ENCODE results near the gene GID8. TPM values are rescaled to one million over a fixed set of nuclear protein-coding genes. Genes with fewer than 3 reads are reported as not detected.

Gene GID8
- total and polyA plus RNA-seq, 2 donors from 2014 or later: 16.4 to 37.3 TPM

- Histone ChIP-seq H3K27me3 (ENCODE audit: control insufficient read depth, insufficient read depth, low read length) (peaks cover 9% of the 10 kb centered on the region), H3K4me3 (ENCODE audit: low read length in 3 of 3) (no peak overlapping the region), H3K4me1 (ENCODE audit: control insufficient read depth in 2 of 3, insufficient read depth in 2 of 3, low read depth in 1 of 3, low read length in 3 of 3) (peaks cover 0 to 2% (median 0%) of the 10 kb centered on the region in 3 donors), H3K9ac (ENCODE audit: low read length in 3 of 3) (no peak overlapping the region), H3K36me3 (ENCODE audit: control insufficient read depth in 2 of 3, insufficient read depth in 3 of 3, low read length in 3 of 3) (no peaks in the 10 kb centered on the region), H3K9me3 (ENCODE audit: control insufficient read depth in 2 of 3, insufficient read depth in 1 of 3, low read length in 3 of 3) (no peaks in the 10 kb centered on the region), H3K27ac (ENCODE audit: low read depth in 2 of 2, low read length in 2 of 2) (no peak overlapping the region)
- DNase-seq (no peak), FAIRE-seq (no peak)
- intact Hi-C loops (cut with DNase I): no loop called here
- no peak for TF ChIP-seq CTCF (IDR thresholded peaks at IDR 0.05; ENCODE audit: borderline replicate concordance, extremely low read depth, insufficient read depth)
Observed at GRCh38 chr20:62969939-62970306, 32.0 kb downstream of the GID8 start.

GRCh38 chr20:62970307-62971210, 32.6 kb downstream of the GID8 start:
- H3K9me3 ChIP-seq (ENCODE audit: control insufficient read depth in 2 of 3, insufficient read depth in 1 of 3, low read length in 3 of 3): no peaks in the 10 kb centered on the region
- H3K27ac ChIP-seq (ENCODE audit: low read depth in 2 of 2, low read length in 2 of 2): no peak overlapping the region
- H3K27me3 ChIP-seq (ENCODE audit: control insufficient read depth, insufficient read depth, low read length): peaks cover 9% of the 10 kb centered on the region
- no peak overlapping the region for H3K4me3 ChIP-seq (ENCODE audit: low read length in 3 of 3)
- no peak for TF ChIP-seq CTCF (IDR thresholded peaks at IDR 0.05; ENCODE audit: borderline replicate concordance, extremely low read depth, insufficient read depth)
- no peak for DNase-seq
- intact Hi-C loops (cut with DNase I): no loop called here
- H3K36me3 ChIP-seq (ENCODE audit: control insufficient read depth in 2 of 3, insufficient read depth in 3 of 3, low read length in 3 of 3): no peaks in the 10 kb centered on the region
- H3K4me1 ChIP-seq (ENCODE audit: control insufficient read depth in 2 of 3, insufficient read depth in 2 of 3, low read depth in 1 of 3, low read length in 3 of 3): peaks cover 0 to 2% (median 0%) of the 10 kb centered on the region in 3 donors
- FAIRE-seq: no peak
- H3K9ac ChIP-seq (ENCODE audit: low read length in 3 of 3): no peak overlapping the region

- no peak for DNase-seq
- Histone ChIP-seq H3K9ac (ENCODE audit: low read length in 3 of 3) (no peak overlapping the region), H3K36me3 (ENCODE audit: control insufficient read depth in 2 of 3, insufficient read depth in 3 of 3, low read length in 3 of 3) (no peaks in the 10 kb centered on the region), H3K27ac (ENCODE audit: low read depth in 2 of 2, low read length in 2 of 2) (no peak overlapping the region), H3K4me3 (ENCODE audit: low read length in 3 of 3) (no peak overlapping the region), H3K27me3 (ENCODE audit: control insufficient read depth, insufficient read depth, low read length) (peaks cover 9% of the 10 kb centered on the region), H3K9me3 (ENCODE audit: control insufficient read depth in 2 of 3, insufficient read depth in 1 of 3, low read length in 3 of 3) (no peaks in the 10 kb centered on the region), H3K4me1 (ENCODE audit: control insufficient read depth in 2 of 3, insufficient read depth in 2 of 3, low read depth in 1 of 3, low read length in 3 of 3) (peaks cover 0 to 2% (median 0%) of the 10 kb centered on the region in 3 donors)
- TF ChIP-seq CTCF (IDR thresholded peaks at IDR 0.05; ENCODE audit: borderline replicate concordance, extremely low read depth, insufficient read depth): no peak
- intact Hi-C loops (cut with DNase I): no loop called here
- no peak for FAIRE-seq
Observed at GRCh38 chr20:62971211-62971949, 33.4 kb downstream of the GID8 start.
